Measurements from ENCODE around the gene PDXK.

- TF ChIP-seq CTCF (conservative IDR thresholded peaks at IDR 0.05; ENCODE audit: low read depth, low read length) (no peak), EZH2 (IDR thresholded peaks at IDR 0.05; ENCODE audit: borderline replicate concordance, low read depth, low read length, poor library complexity, severe bottlenecking) (no peak)
Observed at GRCh38 chr21:43762303-43763128, 43.6 kb downstream of the PDXK start.

Measured in A673 (cell line).